NOMO-1 treated with dmso at 0.1 percent for 144 hours (cell line): Measurements from ENCODE around the gene NXPH4.

Experiments used
- DNase-seq: peaks from one replicate; lab custom pipeline; 2025; ENCODE audit not compliant: unreplicated experiment; lab: John Stamatoyannopoulos, UW

The NXPH4 gene

GRCh38 chr12:57229634-57230380, 13.2 kb downstream of the NXPH4 start, which contains the start of gene SHMT2:
TSS of gene SHMT2 (plus strand) at chr12:57229711. CDS start at chr12:57229779, 68 bp downstream.
- DNase-seq = peak; percentile 91

GRCh38 chr12:57230381-57231155, 14.0 kb downstream of the NXPH4 start:
- no peak for DNase-seq

DNA sequence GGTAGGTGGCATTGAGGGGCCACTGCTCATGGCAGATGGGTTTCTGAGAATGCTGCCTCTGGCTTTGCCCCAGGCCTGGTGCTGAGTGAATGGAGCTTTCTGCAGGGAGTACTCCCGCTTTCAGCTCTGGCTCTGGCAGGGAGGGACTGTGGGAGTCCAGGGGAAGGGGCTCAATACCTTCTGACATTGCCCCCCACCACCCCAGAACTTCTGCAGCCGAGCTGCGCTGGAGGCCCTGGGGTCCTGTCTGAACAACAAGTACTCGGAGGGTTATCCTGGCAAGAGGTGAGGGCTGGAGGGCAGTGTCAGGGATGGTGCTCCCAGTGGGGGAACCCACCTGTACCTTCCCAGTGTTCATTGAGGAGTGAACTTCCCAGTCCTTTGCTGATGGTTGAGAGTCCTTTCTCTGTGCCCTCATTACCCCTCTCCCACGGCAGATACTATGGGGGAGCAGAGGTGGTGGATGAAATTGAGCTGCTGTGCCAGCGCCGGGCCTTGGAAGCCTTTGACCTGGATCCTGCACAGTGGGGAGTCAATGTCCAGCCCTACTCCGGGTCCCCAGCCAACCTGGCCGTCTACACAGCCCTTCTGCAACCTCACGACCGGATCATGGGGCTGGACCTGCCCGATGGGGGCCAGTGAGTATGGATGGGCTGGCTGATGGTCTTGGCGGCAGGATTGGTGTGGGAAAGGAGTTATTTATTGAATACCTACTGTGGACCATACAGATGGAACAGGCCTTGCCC, 14.9 kb downstream of the NXPH4 start:
- DNase-seq = no peak

GRCh38 chr12:57232156-57232756, 15.7 kb downstream of the NXPH4 start:
- no peak for DNase-seq

GRCh38 chr12:57233357-57234232, 17.0 kb downstream of the NXPH4 start:
- no peak for DNase-seq

DNA sequence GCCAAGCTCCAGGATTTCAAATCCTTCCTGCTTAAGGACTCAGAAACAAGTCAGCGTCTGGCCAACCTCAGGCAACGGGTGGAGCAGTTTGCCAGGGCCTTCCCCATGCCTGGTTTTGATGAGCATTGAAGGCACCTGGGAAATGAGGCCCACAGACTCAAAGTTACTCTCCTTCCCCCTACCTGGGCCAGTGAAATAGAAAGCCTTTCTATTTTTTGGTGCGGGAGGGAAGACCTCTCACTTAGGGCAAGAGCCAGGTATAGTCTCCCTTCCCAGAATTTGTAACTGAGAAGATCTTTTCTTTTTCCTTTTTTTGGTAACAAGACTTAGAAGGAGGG, 17.6 kb downstream of the NXPH4 start:
- DNase-seq = no peak

GRCh38 chr12:57234571-57235016, 18.0 kb downstream of the NXPH4 start:
- no peak for DNase-seq

GRCh38 chr12:57235017-57235727, 18.6 kb downstream of the NXPH4 start:
- DNase-seq = no peak

GRCh38 chr12:57235728-57236131, 19.1 kb downstream of the NXPH4 start:
- DNase-seq = no peak

DNA sequence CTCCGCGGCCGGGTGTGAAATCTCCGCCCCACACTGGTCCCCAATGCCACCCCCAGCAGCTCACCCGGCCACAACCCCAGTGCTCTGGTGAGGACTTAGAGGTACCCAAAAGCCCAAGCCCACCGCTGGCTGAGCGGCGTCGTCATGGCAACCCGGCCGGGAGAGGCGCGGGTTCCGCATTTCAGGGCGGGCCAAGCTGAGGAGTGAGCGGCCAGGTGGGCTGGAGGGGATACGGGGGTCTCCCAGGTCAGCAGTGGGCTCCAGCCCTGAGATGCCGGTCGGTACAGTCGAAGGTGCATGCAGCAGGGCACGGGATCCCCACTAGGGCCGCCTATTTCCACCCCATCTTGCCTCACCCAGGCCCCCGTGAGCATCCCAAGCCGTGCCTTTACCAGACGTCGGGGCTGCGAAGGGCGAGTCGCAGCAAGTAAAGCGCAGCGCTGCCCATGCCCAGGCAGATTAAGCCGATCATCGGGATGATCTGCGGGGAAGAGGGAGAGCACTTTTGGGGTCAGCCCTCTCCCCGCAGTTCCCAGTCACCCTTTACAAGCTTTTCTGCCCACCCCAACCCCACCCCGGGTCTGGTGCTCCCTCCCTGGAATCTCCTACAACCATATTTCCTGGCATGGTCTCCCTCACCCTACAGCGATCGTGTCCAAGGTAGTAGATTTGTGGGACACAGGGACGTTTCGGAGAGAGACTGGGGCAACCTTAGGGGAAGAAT, 19.8 kb downstream of the NXPH4 start:
- no peak for DNase-seq

- no peak for DNase-seq
Measured at GRCh38 chr12:57236925-57237595, 20.5 kb downstream of the NXPH4 start.

DNA sequence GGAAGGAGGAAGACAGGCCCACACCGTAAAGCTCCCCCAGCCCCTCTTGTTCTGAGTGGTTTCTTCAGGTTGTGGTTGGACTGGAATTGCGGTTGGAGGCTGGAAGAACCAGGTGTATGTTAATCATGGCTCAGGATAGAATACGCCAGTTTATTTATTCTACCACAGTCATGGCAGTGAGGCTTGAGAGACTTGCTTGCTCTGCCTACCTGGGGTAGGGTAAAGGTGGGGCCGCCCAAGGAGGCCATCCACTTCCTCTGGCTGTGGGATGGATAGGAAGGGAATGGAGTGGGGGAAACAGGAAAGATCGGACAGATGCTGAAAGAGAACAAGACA, 21.0 kb downstream of the NXPH4 start:
- no peak for DNase-seq

DNA sequence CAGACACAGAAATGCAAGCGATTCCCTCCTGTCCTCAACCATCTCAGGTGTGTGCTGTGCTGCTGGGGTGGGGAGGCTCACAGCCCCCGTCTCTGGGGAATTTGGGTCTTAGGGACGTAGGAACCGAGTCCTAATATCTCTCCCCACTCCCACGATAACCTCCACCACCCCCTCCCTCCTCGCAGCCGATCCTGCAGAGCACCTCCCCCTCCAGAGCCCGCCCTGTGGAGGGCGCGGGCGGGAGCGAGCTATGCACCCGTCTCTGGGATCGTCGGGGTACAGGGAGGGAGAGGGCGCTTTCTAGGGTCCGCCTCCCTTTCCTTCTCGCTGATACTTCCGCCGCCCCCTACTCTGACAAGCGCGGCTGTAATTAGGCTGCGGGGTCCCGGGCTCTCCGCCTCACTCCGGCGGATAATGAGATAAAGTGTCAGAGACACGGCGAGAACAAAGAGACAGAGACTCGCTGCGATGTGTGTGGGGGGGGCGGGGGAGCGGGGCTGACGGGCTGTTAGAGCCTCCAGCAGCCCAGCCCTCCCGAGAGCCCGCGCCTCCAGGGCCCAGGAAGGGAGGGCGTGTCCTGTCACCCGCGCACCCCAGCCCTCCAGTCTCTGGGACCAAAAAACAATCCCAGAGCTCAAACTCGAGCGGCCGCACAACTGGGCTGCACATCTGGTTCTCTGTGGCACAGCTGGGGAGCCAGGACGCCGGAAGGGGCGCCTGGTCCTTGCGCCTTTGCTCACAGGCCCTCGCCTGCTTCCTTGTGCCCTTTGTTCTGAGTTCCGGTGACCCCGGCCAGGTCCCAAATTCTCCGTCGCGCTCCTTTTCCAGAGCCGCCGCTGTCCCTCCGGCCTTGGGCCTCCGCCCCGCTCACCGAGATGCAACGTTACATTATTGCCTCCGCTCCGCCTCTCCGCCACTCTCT, 21.6 kb downstream of the NXPH4 start:
- DNase-seq = no peak

GRCh38 chr12:57238854-57239554, 22.4 kb downstream of the NXPH4 start:
- peak; percentile 82 for DNase-seq

DNA sequence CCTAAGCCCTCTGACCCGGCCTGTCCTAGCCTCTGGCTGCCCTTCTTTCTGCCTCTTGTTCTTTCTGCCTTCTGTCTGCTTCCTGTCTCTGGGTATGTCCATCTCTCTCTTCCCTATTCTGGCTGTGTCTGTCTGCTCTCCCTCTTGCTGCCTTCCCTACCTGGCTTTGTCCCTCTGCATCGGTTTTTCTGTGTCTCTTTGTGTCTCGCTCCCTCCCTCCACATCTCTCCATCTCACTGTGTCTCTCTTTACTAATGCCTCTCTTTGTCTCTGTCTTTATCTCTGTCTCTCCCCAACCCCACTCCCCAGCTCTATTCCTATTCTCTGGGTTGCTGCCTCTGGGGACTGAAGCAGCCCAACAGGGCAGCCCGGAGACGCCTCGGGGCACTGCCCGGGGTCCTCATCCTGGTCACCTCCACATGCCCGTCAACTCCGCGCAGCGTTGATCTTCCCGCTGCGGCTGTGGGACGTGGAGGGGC, 23.0 kb downstream of the NXPH4 start:
- no peak for DNase-seq

GRCh38 chr12:57240066-57240921, 23.7 kb downstream of the NXPH4 start:
- no peak for DNase-seq
